GM06990 (cell line): ENCODE data around the gene ATG4A.

Source experiments
- DNase-seq: peaks from one replicate; pipeline ENCODE4 v3.0.0-alpha.2; 2011; ENCODE audit not compliant: insufficient read length; ENCODE audit errors: extremely low read depth
- H3K27me3 ChIP-seq: replicated peaks from 2 replicates; pipeline ENCODE4 v1.6.0; 2011; ENCODE audit warnings: low read length; ENCODE audit not compliant: control insufficient read depth, insufficient read depth
- H3K36me3 ChIP-seq: 2 replicates; pipeline ENCODE4 v1.5.1; 2011; ENCODE audit warnings: low read length; ENCODE audit not compliant: control insufficient read depth, insufficient read depth
- H3K4me3 ChIP-seq: replicated peaks from 2 replicates; pipeline ENCODE4 v1.5.1; 2011; ENCODE audit warnings: low read depth, mild to moderate bottlenecking, control low read depth, low read length
- CTCF ChIP-seq: IDR thresholded peaks from 2 replicates; pipeline ENCODE4 v1.5.1; 2011; ENCODE audit warnings: low read length, control low read depth, mild to moderate bottlenecking, inconsistent platforms; ENCODE audit not compliant: insufficient read depth, poor library complexity, severe bottlenecking

ATG4A gene

GRCh38 chrX:108169768-108170167 is 78.2 kb downstream of the ATG4A start:
- no peak overlapping the region for H3K4me3 ChIP-seq
- H3K27me3 ChIP-seq = no peaks in the 10 kb centered on the region
- no peaks in the 10 kb centered on the region for H3K36me3 ChIP-seq
- TF ChIP-seq CTCF = no peak
- DNase-seq = no peak

GRCh38 chrX:108171671-108172070 is 80.1 kb downstream of the ATG4A start:
- Histone ChIP-seq H3K4me3 (no peak overlapping the region), H3K36me3 (no peaks in the 10 kb centered on the region), H3K27me3 (no peaks in the 10 kb centered on the region)
- no peak for DNase-seq
- no peak for TF ChIP-seq CTCF

- no peak for DNase-seq
- Histone ChIP-seq H3K36me3 (no peaks in the 10 kb centered on the region), H3K27me3 (no peaks in the 10 kb centered on the region), H3K4me3 (no peak overlapping the region)
- TF ChIP-seq CTCF = no peak
Measured at GRCh38 chrX:108173874-108174273, 82.3 kb downstream of the ATG4A start.

- H3K4me3 ChIP-seq = no peak overlapping the region
- DNase-seq = no peak
- H3K36me3 ChIP-seq = no peaks in the 10 kb centered on the region
- TF ChIP-seq CTCF = no peak
- H3K27me3 ChIP-seq = no peaks in the 10 kb centered on the region
Measured at GRCh38 chrX:108177351-108178142, 86.0 kb downstream of the ATG4A start.

DNA sequence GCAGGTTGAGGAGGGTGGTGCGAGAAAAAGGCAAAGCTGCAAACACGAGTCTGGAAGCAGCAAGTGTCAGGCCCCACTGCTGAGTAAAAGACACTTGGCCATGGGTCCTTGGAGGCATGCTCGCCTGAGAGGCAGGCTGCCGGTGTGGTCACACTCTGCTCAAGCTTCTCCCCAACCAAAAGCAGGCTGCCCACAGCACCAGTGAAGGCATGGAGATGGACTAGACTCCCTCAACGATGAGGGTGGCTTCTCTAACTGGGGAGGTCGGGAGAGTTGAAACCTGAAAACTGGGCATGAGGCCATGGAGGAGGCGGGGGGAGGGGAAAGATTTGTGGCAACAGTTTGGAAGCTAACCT is 86.5 kb downstream of the ATG4A start:
- H3K27me3 ChIP-seq = no peaks in the 10 kb centered on the region
- no peaks in the 10 kb centered on the region for H3K36me3 ChIP-seq
- no peak for TF ChIP-seq CTCF
- DNase-seq = no peak
- H3K4me3 ChIP-seq = no peak overlapping the region

- no peaks in the 10 kb centered on the region for H3K36me3 ChIP-seq
- H3K4me3 ChIP-seq = no peak overlapping the region
- DNase-seq = no peak
- TF ChIP-seq CTCF = no peak
- no peaks in the 10 kb centered on the region; the same call in 1 of the 2 replicates for H3K27me3 ChIP-seq
Measured at GRCh38 chrX:108186811-108187210, 95.2 kb downstream of the ATG4A start.
